NT2/D1 (cell line): ENCODE data around the gene ZNF800.

Source experiments
- DNase-seq: peaks from one replicate; pipeline ENCODE4 v3.0.0-alpha.2; 2011; ENCODE audit warnings: low read depth, low spot score
- H3K27me3 ChIP-seq: 2 replicates; pipeline ENCODE4 v1.6.0; 2011; ENCODE audit warnings: mild to moderate bottlenecking; ENCODE audit not compliant: insufficient read length, insufficient read depth
- H3K36me3 ChIP-seq: 2 replicates; pipeline ENCODE4 v1.6.1; 2011; ENCODE audit warnings: mild to moderate bottlenecking, low read length, mixed read lengths; ENCODE audit not compliant: insufficient read depth, insufficient read length
- H3K4me1 ChIP-seq: 2 replicates; pipeline ENCODE4 v1.5.1; 2011; ENCODE audit not compliant: insufficient read depth, insufficient read length
- H3K4me3 ChIP-seq: 2 replicates; pipeline ENCODE4 v1.5.1; 2011; ENCODE audit warnings: low read depth; ENCODE audit not compliant: insufficient read length
- H3K9ac ChIP-seq: 2 replicates; pipeline ENCODE4 v1.6.0; 2011; ENCODE audit warnings: low read depth; ENCODE audit not compliant: insufficient read length
- H3K9me3 ChIP-seq: 2 replicates; pipeline ENCODE4 v1.5.1; 2011; ENCODE audit warnings: mild to moderate bottlenecking, low read length; ENCODE audit not compliant: insufficient read depth
- SUZ12 ChIP-seq: IDR thresholded peaks from 2 replicates; pipeline ENCODE4 v1.6.1; 2011; ENCODE audit not compliant: insufficient read length, insufficient read depth; ENCODE audit errors: extremely low read depth
- YY1 ChIP-seq: IDR thresholded peaks from 2 replicates; pipeline ENCODE4 v1.6.1; 2011; ENCODE audit not compliant: insufficient read length, insufficient read depth
- ZNF274 ChIP-seq: IDR thresholded peaks from 2 replicates; pipeline ENCODE4 v1.6.1; 2011; ENCODE audit warnings: mild to moderate bottlenecking, low read depth, low read length

Gene ZNF800

GRCh38 chr7:127362364-127363027, 30.0 kb downstream of the ZNF800 start:
- no peak overlapping the region for H3K9ac ChIP-seq
- no peaks in the 10 kb centered on the region for H3K9me3 ChIP-seq
- H3K4me3 ChIP-seq, result no peak overlapping the region
- H3K4me1 ChIP-seq, result no peaks in the 10 kb centered on the region
- no peaks in the 10 kb centered on the region for H3K27me3 ChIP-seq
- no peak for DNase-seq
- peaks cover 4% of the 10 kb centered on the region for H3K36me3 ChIP-seq
- TF ChIP-seq YY1 (no peak), SUZ12 (no peak), ZNF274 (no peak)

- peaks cover 4% of the 10 kb centered on the region for H3K36me3 ChIP-seq
- no peak overlapping the region for H3K9ac ChIP-seq
- no peak overlapping the region for H3K4me3 ChIP-seq
- no peak for DNase-seq
- no peak for TF ChIP-seq YY1
- no peaks in the 10 kb centered on the region for H3K9me3 ChIP-seq
- no peaks in the 10 kb centered on the region for H3K4me1 ChIP-seq
- no peaks in the 10 kb centered on the region for H3K27me3 ChIP-seq
Observed at GRCh38 chr7:127361736-127362135, 30.8 kb downstream of the ZNF800 start.

- Histone ChIP-seq H3K4me3 (no peak overlapping the region), H3K4me1 (no peaks in the 10 kb centered on the region), H3K9ac (no peak overlapping the region), H3K36me3 (peaks cover 4% of the 10 kb centered on the region), H3K27me3 (no peaks in the 10 kb centered on the region), H3K9me3 (no peaks in the 10 kb centered on the region)
- no peak for TF ChIP-seq ZNF274
- TF ChIP-seq SUZ12, result no peak
- no peak for TF ChIP-seq YY1
- DNase-seq, result no peak
Observed at GRCh38 chr7:127359011-127359410, 33.5 kb downstream of the ZNF800 start.

GRCh38 chr7:127353897-127354296, 38.6 kb downstream of the ZNF800 start:
- no peak for TF ChIP-seq YY1
- TF ChIP-seq SUZ12, result no peak
- no peak for TF ChIP-seq ZNF274
- Histone ChIP-seq H3K27me3 (peaks cover 2% of the 10 kb centered on the region), H3K4me3 (no peak overlapping the region), H3K9ac (no peak overlapping the region), H3K4me1 (no peaks in the 10 kb centered on the region), H3K9me3 (no peaks in the 10 kb centered on the region), H3K36me3 (no peaks in the 10 kb centered on the region)
- DNase-seq, result no peak

- H3K9me3 ChIP-seq, result peaks cover 6% of the 10 kb centered on the region; the same call in 1 of the 2 replicates
- H3K36me3 ChIP-seq, result no peaks in the 10 kb centered on the region
- H3K9ac ChIP-seq, result no peak overlapping the region
- H3K27me3 ChIP-seq, result peaks cover 31% of the 10 kb centered on the region
- no peak overlapping the region for H3K4me3 ChIP-seq
- no peak for DNase-seq
- H3K4me1 ChIP-seq, result no peaks in the 10 kb centered on the region
- no peak for TF ChIP-seq ZNF274
Observed at GRCh38 chr7:127350586-127350985, 41.9 kb downstream of the ZNF800 start.

- no peak for DNase-seq
- H3K4me1 ChIP-seq, result no peaks in the 10 kb centered on the region
- H3K9me3 ChIP-seq, result peaks cover 6% of the 10 kb centered on the region; the same call in 1 of the 2 replicates
- H3K36me3 ChIP-seq, result no peaks in the 10 kb centered on the region
- TF ChIP-seq YY1, result no peak
- no peak for TF ChIP-seq ZNF274
- TF ChIP-seq SUZ12, result no peak
- peaks cover 34% of the 10 kb centered on the region for H3K27me3 ChIP-seq
- H3K4me3 ChIP-seq, result no peak overlapping the region
- no peak overlapping the region for H3K9ac ChIP-seq
Observed at GRCh38 chr7:127349881-127350280, 42.6 kb downstream of the ZNF800 start.

GRCh38 chr7:127348247-127348631, 44.3 kb downstream of the ZNF800 start:
- Histone ChIP-seq H3K4me3 (peak overlapping the region; percentile 28), H3K36me3 (no peaks in the 10 kb centered on the region), H3K9ac (no peak overlapping the region), H3K4me1 (no peaks in the 10 kb centered on the region), H3K9me3 (peaks cover 6% of the 10 kb centered on the region; the same call in 1 of the 2 replicates), H3K27me3 (peaks cover 34% of the 10 kb centered on the region)
- TF ChIP-seq YY1 (no peak), SUZ12 (no peak), ZNF274 (no peak)
- DNase-seq, result no peak
